Glutamatergic neuron (in vitro differentiated cells): Measurements from ENCODE around the gene IKBKE. TPM values are rescaled to one million over a fixed set of nuclear protein-coding genes. Genes with fewer than 3 reads are reported as not detected.

Experiments
- DNase-seq: peaks from one replicate; pipeline ENCODE4 v3.0.0; 2022
- H3K27ac Mint-ChIP-seq: one replicate; pipeline ENCODE4 v1.8.0; 2020; ENCODE audit warnings: mild to moderate bottlenecking, mixed read lengths, inconsistent platforms; ENCODE audit not compliant: unreplicated experiment
- H3K27me3 Mint-ChIP-seq: one replicate; pipeline ENCODE4 v1.8.0; 2020; ENCODE audit warnings: mild to moderate bottlenecking, moderate library complexity, mixed read lengths, inconsistent platforms; ENCODE audit not compliant: unreplicated experiment
- H3K36me3 Mint-ChIP-seq: one replicate; pipeline ENCODE4 v1.8.0; 2020; ENCODE audit warnings: mild to moderate bottlenecking, mixed read lengths, inconsistent platforms; ENCODE audit not compliant: unreplicated experiment
- H3K4me1 Mint-ChIP-seq: one replicate; pipeline ENCODE4 v1.8.0; 2020; ENCODE audit warnings: mild to moderate bottlenecking, low read depth, mixed read lengths, inconsistent platforms; ENCODE audit not compliant: unreplicated experiment
- H3K4me3 Mint-ChIP-seq: one replicate; pipeline ENCODE4 v1.8.0; 2020; ENCODE audit warnings: mild to moderate bottlenecking, mixed read lengths, inconsistent platforms; ENCODE audit not compliant: unreplicated experiment
- H3K9me3 Mint-ChIP-seq: one replicate; pipeline ENCODE4 v1.8.0; 2020; ENCODE audit warnings: mild to moderate bottlenecking, moderate library complexity, mixed read lengths, inconsistent platforms; ENCODE audit not compliant: unreplicated experiment
- CTCF ChIP-seq: fragments of 200-600 bp; sonication (generic); IDR thresholded peaks from one replicate; pipeline ENCODE4 v1.5.0; 2021; ENCODE audit not compliant: partially characterized antibody, unreplicated experiment
- total RNA-seq: library from RNA; stranded (reverse); fragmentation: NEBNext Ultra II Directional; extraction: Animal tissue kit (Norgen Biotek cat#: 25700); gene quantifications from one replicate; pipeline ENCODE4 v1.2.1, GENCODE V29; 2021; ENCODE audit not compliant: unreplicated experiment

IKBKE gene
- total RNA-seq, 1 donor from 2014 or later, result 0.20 TPM

- H3K27me3 Mint-ChIP-seq, result peaks cover 5% of the 10 kb centered on the region
- DNase-seq, result no peak
Observed at GRCh38 chr1:206463137-206463536, 7.1 kb upstream of the IKBKE start.

GRCh38 chr1:206463911-206464310 is 6.4 kb upstream of the IKBKE start:
- no peak overlapping the region for H3K4me3 Mint-ChIP-seq
- peaks cover 5% of the 10 kb centered on the region for H3K27me3 Mint-ChIP-seq
- H3K9me3 Mint-ChIP-seq, result peaks cover 2% of the 10 kb centered on the region
- TF ChIP-seq CTCF, result no peak
- H3K36me3 Mint-ChIP-seq, result peaks cover 4% of the 10 kb centered on the region
- no peak for DNase-seq
- no peaks in the 10 kb centered on the region for H3K4me1 Mint-ChIP-seq
- H3K27ac Mint-ChIP-seq, result no peak overlapping the region

More at GRCh38 chr1:206463137-206463536, 7.1 kb upstream of the IKBKE start:
- H3K4me3 Mint-ChIP-seq, result no peak overlapping the region
- no peak overlapping the region for H3K27ac Mint-ChIP-seq
- no peaks in the 10 kb centered on the region for H3K4me1 Mint-ChIP-seq
- peaks cover 4% of the 10 kb centered on the region for H3K36me3 Mint-ChIP-seq
- peaks cover under 1% of the 10 kb centered on the region for H3K9me3 Mint-ChIP-seq
- no peak for TF ChIP-seq CTCF

- Mint-ChIP-seq H3K4me1 (no peaks in the 10 kb centered on the region), H3K36me3 (peaks cover 4% of the 10 kb centered on the region), H3K27ac (no peak overlapping the region), H3K4me3 (no peak overlapping the region), H3K9me3 (peaks cover 2% of the 10 kb centered on the region), H3K27me3 (peaks cover 5% of the 10 kb centered on the region)
- no peak for TF ChIP-seq CTCF
- no peak for DNase-seq
Observed at GRCh38 chr1:206464456-206464964, 5.8 kb upstream of the IKBKE start.

GRCh38 chr1:206465951-206466350 is 4.3 kb upstream of the IKBKE start:
- Mint-ChIP-seq H3K27me3 (peaks cover 3% of the 10 kb centered on the region), H3K4me1 (no peaks in the 10 kb centered on the region), H3K9me3 (peaks cover 4% of the 10 kb centered on the region), H3K27ac (no peak overlapping the region), H3K4me3 (no peak overlapping the region), H3K36me3 (peaks cover 4% of the 10 kb centered on the region)
- no peak for TF ChIP-seq CTCF
- no peak for DNase-seq

- Mint-ChIP-seq H3K27ac (no peak overlapping the region), H3K36me3 (no peaks in the 10 kb centered on the region), H3K4me3 (no peak overlapping the region), H3K9me3 (peaks cover 4% of the 10 kb centered on the region), H3K27me3 (peaks cover 2% of the 10 kb centered on the region), H3K4me1 (no peaks in the 10 kb centered on the region)
- no peak for TF ChIP-seq CTCF
- DNase-seq, result no peak
Observed at GRCh38 chr1:206466840-206467649, 3.2 kb upstream of the IKBKE start.
